Subcutaneous adipose tissue (tissue), 4 donors: ENCODE results near the gene PIK3R5. TPM values are rescaled to one million over a fixed set of nuclear protein-coding genes. Genes with fewer than 3 reads are reported as not detected.

ENCODE experiments used
- total RNA-seq, 4 donors: library from RNA; depleted of rRNA; stranded (reverse); fragments of >200 nt; gene quantifications; one replicate each; pipeline ENCODE4 v1.1.0, GENCODE V29; 2016
- TF ChIP-seq, protein P1 (sequence below): fragments of 450-650 bp; IDR thresholded peaks from one replicate; pipeline ENCODE4 v1.5.1; 2016; ENCODE audit warnings: low read depth, mild to moderate bottlenecking, control low read depth, antibody characterized with exemption, moderate library complexity

Gene PIK3R5
- total RNA-seq, 4 donors from 2014 or later: 12.2 to 56.9 (median 25.5) TPM

DNA sequence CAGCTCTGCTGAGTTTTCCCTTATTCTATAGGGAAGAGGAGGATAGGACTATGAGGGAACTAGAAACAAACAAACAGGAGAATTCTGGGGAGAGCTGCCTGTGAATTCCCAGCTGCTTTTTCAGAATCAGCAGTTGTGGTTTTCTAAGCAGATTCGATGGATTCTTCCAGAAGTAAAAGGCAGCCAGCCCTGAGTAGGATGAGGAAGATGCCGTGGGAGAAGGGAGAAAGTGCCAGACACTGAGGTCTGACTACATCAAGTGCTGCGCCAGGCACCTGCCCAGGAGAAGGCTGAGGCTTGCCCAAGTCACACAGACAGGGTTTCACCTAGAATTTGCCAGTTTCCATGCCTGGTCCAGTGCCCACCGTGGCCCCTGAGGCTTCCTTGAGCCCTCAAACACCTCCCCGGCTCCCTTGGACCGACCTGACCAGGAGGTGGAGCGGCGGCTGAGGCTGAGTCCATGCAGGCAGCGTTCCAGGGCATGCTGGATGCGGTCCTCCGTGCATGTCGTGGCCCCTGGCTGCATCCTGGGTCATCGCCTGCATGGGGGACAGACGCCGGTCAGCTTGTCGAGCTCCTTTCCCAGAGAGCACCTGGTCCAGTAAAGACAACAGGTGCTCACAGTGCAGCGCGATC, 54.4 kb downstream of the PIK3R5 start:
- TF ChIP-seq, protein P1, sequence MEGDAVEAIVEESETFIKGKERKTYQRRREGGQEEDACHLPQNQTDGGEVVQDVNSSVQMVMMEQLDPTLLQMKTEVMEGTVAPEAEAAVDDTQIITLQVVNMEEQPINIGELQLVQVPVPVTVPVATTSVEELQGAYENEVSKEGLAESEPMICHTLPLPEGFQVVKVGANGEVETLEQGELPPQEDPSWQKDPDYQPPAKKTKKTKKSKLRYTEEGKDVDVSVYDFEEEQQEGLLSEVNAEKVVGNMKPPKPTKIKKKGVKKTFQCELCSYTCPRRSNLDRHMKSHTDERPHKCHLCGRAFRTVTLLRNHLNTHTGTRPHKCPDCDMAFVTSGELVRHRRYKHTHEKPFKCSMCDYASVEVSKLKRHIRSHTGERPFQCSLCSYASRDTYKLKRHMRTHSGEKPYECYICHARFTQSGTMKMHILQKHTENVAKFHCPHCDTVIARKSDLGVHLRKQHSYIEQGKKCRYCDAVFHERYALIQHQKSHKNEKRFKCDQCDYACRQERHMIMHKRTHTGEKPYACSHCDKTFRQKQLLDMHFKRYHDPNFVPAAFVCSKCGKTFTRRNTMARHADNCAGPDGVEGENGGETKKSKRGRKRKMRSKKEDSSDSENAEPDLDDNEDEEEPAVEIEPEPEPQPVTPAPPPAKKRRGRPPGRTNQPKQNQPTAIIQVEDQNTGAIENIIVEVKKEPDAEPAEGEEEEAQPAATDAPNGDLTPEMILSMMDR: no peak

- TF ChIP-seq, protein P1: no peak
Measured at GRCh38 chr17:8909586-8910270, 55.8 kb downstream of the PIK3R5 start.

DNA sequence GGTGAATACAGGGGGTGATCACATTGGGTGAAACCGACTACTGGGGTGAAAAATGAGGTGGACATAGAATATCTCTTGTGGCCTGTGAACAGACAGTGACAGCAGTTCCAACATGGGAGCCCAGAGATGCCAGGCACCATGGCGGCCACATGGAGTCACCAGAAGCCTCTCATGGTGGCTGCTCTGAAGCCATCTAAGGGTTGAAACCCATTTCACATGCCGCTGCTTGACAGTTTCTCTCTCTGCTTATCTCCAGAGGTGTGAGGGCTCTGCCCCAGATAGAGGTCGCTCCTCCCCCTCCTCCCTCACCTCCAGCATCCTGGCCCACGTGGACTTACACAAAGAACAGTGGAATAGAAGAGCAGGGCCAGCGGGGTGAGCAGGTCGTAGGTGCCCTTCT, 60.2 kb downstream of the PIK3R5 start:
- TF ChIP-seq, protein P1: no peak

DNA sequence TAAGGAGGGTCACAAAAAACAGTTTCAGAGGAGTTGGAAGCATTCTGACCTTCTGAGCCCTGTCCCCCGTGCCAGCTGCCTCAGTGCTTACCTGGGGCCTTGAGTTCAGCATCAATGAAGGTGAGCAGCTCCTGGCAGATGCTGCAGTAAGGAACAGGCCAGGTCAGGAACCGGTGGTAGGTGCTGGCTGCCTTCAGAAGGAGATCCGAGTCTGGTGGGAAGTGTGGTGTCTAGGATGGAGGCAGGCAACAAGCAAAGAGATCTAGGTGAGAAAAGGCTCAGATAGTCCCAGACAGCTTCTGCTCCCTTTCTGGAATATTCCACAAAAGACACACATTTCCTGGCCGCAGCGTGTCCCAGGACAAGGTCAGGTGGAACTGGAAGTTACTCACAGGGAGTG, 60.8 kb downstream of the PIK3R5 start:
- TF ChIP-seq, protein P1: no peak

- TF ChIP-seq, protein P1: no peak
Measured at GRCh38 chr17:8904201-8904600, 61.3 kb downstream of the PIK3R5 start.

GRCh38 chr17:8900626-8901585, 64.6 kb downstream of the PIK3R5 start:
- TF ChIP-seq, protein P1: no peak

GRCh38 chr17:8900207-8900606, 65.3 kb downstream of the PIK3R5 start:
- TF ChIP-seq, protein P1: no peak
